Testis (tissue), 2 donors: Measurements from ENCODE around the gene TMEM229B.

ENCODE experiments used
- POLR2A ChIP-seq: fragments of 450-650 bp; IDR thresholded peaks from one replicate; pipeline ENCODE4 v1.6.1; 2017; ENCODE audit warnings: antibody characterized with exemption, mild to moderate bottlenecking, moderate library complexity
- TF ChIP-seq, protein P1 (sequence below), 3 experiments: fragments of 450-650 bp in 2 of 3; fragments of 200-600 bp in 1 of 3; sonication (generic) in 1 of 3; IDR thresholded peaks; one replicate each; pipeline ENCODE4 v1.5.1; 2016 to 2019; ENCODE audit warnings: antibody characterized with exemption in 3 of 3, mild to moderate bottlenecking in 2 of 3, moderate library complexity in 1 of 3

GRCh38 chr14:67526676-67527459, 38.3 kb upstream of the TMEM229B start:
- no peak for TF ChIP-seq POLR2A
- TF ChIP-seq, protein P1, sequence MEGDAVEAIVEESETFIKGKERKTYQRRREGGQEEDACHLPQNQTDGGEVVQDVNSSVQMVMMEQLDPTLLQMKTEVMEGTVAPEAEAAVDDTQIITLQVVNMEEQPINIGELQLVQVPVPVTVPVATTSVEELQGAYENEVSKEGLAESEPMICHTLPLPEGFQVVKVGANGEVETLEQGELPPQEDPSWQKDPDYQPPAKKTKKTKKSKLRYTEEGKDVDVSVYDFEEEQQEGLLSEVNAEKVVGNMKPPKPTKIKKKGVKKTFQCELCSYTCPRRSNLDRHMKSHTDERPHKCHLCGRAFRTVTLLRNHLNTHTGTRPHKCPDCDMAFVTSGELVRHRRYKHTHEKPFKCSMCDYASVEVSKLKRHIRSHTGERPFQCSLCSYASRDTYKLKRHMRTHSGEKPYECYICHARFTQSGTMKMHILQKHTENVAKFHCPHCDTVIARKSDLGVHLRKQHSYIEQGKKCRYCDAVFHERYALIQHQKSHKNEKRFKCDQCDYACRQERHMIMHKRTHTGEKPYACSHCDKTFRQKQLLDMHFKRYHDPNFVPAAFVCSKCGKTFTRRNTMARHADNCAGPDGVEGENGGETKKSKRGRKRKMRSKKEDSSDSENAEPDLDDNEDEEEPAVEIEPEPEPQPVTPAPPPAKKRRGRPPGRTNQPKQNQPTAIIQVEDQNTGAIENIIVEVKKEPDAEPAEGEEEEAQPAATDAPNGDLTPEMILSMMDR (IDR thresholded peaks at IDR 0.05) = peak; percentile 39 to 49 (median 39)
